GM23338 (cell line): ENCODE data around the gene MADCAM1. TPM values are rescaled to one million over a fixed set of nuclear protein-coding genes. Genes with fewer than 3 reads are reported as not detected.

ENCODE experiments used
- ATAC-seq: fragments of 200-7000 bp; cut with Tn5 transposase; 3 replicates; pipeline ENCODE4 v1.9.1; 2020
- DNase-seq: peaks from one replicate; pipeline ENCODE4 v3.0.0-alpha.2; 2015; ENCODE audit warnings: low spot score
- H2AFZ ChIP-seq: fragments of 200-600 bp; sonication (generic); 2 replicates; pipeline ENCODE4 v1.8.0; 2016; ENCODE audit warnings: antibody characterized with exemption, mild to moderate bottlenecking, moderate library complexity
- H3F3A ChIP-seq: fragments of 200-600 bp; sonication (generic); replicated peaks from 2 replicates; pipeline ENCODE4 v1.8.0; 2017; ENCODE audit warnings: antibody characterized with exemption, mixed run types, low read depth
- H3K27ac ChIP-seq: fragments of 200-600 bp; sonication (generic); 2 replicates; pipeline ENCODE4 v1.6.1; 2016; ENCODE audit warnings: low read depth
- H3K27me3 ChIP-seq: fragments of 200-600 bp; sonication (generic); 2 replicates; pipeline ENCODE4 v1.8.0; 2016; ENCODE audit warnings: mild to moderate bottlenecking, mixed run types, moderate library complexity; ENCODE audit not compliant: insufficient read depth
- H3K36me3 ChIP-seq: fragments of 200-600 bp; sonication (generic); 2 replicates; pipeline ENCODE4 v1.8.0; 2016; ENCODE audit warnings: mild to moderate bottlenecking; ENCODE audit not compliant: insufficient read depth
- H3K4me1 ChIP-seq: fragments of 200-600 bp; sonication (generic); 2 replicates; pipeline ENCODE4 v1.8.0; 2016; ENCODE audit warnings: mild to moderate bottlenecking, moderate library complexity; ENCODE audit not compliant: insufficient read depth
- H3K4me2 ChIP-seq: fragments of 200-600 bp; sonication (generic); 2 replicates; pipeline ENCODE4 v1.7.1; 2017; ENCODE audit warnings: mixed run types
- H3K4me3 ChIP-seq: fragments of 200-600 bp; sonication (generic); 2 replicates; pipeline ENCODE4 v1.6.1; 2016; ENCODE audit warnings: mixed run types
- H3K79me2 ChIP-seq: fragments of 200-600 bp; sonication (generic); replicated peaks from 2 replicates; pipeline ENCODE4 v1.8.0; 2017; ENCODE audit warnings: mild to moderate bottlenecking; ENCODE audit not compliant: insufficient read depth
- H3K9me2 ChIP-seq: fragments of 200-600 bp; sonication (generic); 2 replicates; pipeline ENCODE4 v1.8.0; 2017; ENCODE audit not compliant: insufficient read depth
- H4K20me1 ChIP-seq: fragments of 200-600 bp; sonication (generic); replicated peaks from 2 replicates; pipeline ENCODE4 v1.8.0; 2017; ENCODE audit warnings: mild to moderate bottlenecking; ENCODE audit not compliant: insufficient read depth
- H3K27ac Mint-ChIP-seq: 2 replicates; pipeline ENCODE4 v1.8.0; 2020; ENCODE audit warnings: inconsistent platforms, mild to moderate bottlenecking, moderate library complexity, mixed read lengths
- H3K27me3 Mint-ChIP-seq: 3 replicates; pipeline ENCODE4 v1.8.0; 2022; ENCODE audit warnings: low read depth, mild to moderate bottlenecking, moderate library complexity, mixed read lengths, inconsistent platforms; ENCODE audit not compliant: insufficient read depth, poor library complexity
- H3K36me3 Mint-ChIP-seq: 3 replicates; pipeline ENCODE4 v1.8.0; 2021; ENCODE audit warnings: low read depth, mild to moderate bottlenecking, inconsistent platforms, moderate library complexity, mixed read lengths
- H3K4me1 Mint-ChIP-seq: 3 replicates; pipeline ENCODE4 v1.8.0; 2020; ENCODE audit warnings: mild to moderate bottlenecking, inconsistent platforms, mixed read lengths
- H3K4me3 Mint-ChIP-seq: 3 replicates; pipeline ENCODE4 v1.8.0; 2021; ENCODE audit warnings: moderate library complexity, mild to moderate bottlenecking, inconsistent platforms, mixed read lengths
- H3K9me3 Mint-ChIP-seq: 3 replicates; pipeline ENCODE4 v1.8.0; 2020; ENCODE audit warnings: moderate library complexity, mild to moderate bottlenecking, inconsistent platforms, mixed read lengths
- CREB1 ChIP-seq: fragments of 250-450 bp; sonication (Bioruptor Pico); IDR thresholded peaks from 2 replicates; pipeline ENCODE4 v1.5.0; 2020; ENCODE audit warnings: low read depth, mild to moderate bottlenecking, moderate library complexity
- EZH2 ChIP-seq: fragments of 200-600 bp; sonication (generic); IDR thresholded peaks from one replicate; pipeline ENCODE4 v1.8.0; 2017; ENCODE audit warnings: antibody characterized with exemption, mild to moderate bottlenecking, low read depth; ENCODE audit not compliant: unreplicated experiment
- EZH2phosphoT487 ChIP-seq: fragments of 200-600 bp; sonication (generic); IDR thresholded peaks from one replicate; pipeline ENCODE4 v1.8.1; 2018; ENCODE audit warnings: antibody characterized with exemption; ENCODE audit not compliant: unreplicated experiment
- JUNB ChIP-seq: IDR thresholded peaks from one replicate; pipeline ENCODE4 v1.6.1; 2016; ENCODE audit warnings: antibody characterized with exemption; ENCODE audit not compliant: unreplicated experiment
- NANOG ChIP-seq: IDR thresholded peaks from 2 replicates; pipeline ENCODE4 v1.6.1; 2016; ENCODE audit warnings: antibody characterized with exemption, borderline replicate concordance
- ZNF114 ChIP-seq: fragments of 250-450 bp; sonication (Bioruptor Pico); IDR thresholded peaks from 2 replicates; pipeline ENCODE4 v1.5.0; 2020; ENCODE audit warnings: mild to moderate bottlenecking, moderate library complexity
- polyA plus RNA-seq: library from polyadenylated mRNA; unstranded; fragments of >200 nt; fragmentation: Nextera tagmentation; extraction: Ambion mirVana; gene quantifications from 2 replicates; pipeline ENCODE4 v1.2.1, GENCODE V29; 2016
- total RNA-seq: library from RNA; depleted of rRNA; stranded (reverse); fragments of >200 nt; shearing (Covaris generic); gene quantifications from 2 replicates; pipeline ENCODE4 v1.2.3, GENCODE V29; 2014
- TF ChIP-seq, protein P1 (sequence below): IDR thresholded peaks from 2 replicates; pipeline ENCODE4 v1.6.1; 2016; ENCODE audit warnings: antibody characterized with exemption
- TF ChIP-seq, protein P2 (sequence below), 2 experiments: fragments of 200-600 bp in 1 of 2; sonication (generic) in 1 of 2; conservative IDR thresholded peaks; 2 replicates each; pipeline versions ENCODE4 v1.5.1 to v1.6.1; 2016 to 2017; ENCODE audit warnings: antibody characterized with exemption in 2 of 2, low read depth in 2 of 2, mild to moderate bottlenecking in 2 of 2, moderate library complexity in 1 of 2
- TF ChIP-seq, protein P3 (sequence below): fragments of 250-450 bp; sonication (Bioruptor Pico); IDR thresholded peaks from 2 replicates; pipeline ENCODE4 v1.5.0; 2020; ENCODE audit warnings: mild to moderate bottlenecking, moderate library complexity
- TF ChIP-seq, protein P4 (sequence below): IDR thresholded peaks from one replicate; pipeline ENCODE4 v1.6.1; 2018; ENCODE audit warnings: antibody characterized with exemption; ENCODE audit not compliant: unreplicated experiment

The MADCAM1 gene
- total and polyA plus RNA-seq, 2 experiments from 2014 or later, result 2.1 to 2.5 TPM

DNA sequence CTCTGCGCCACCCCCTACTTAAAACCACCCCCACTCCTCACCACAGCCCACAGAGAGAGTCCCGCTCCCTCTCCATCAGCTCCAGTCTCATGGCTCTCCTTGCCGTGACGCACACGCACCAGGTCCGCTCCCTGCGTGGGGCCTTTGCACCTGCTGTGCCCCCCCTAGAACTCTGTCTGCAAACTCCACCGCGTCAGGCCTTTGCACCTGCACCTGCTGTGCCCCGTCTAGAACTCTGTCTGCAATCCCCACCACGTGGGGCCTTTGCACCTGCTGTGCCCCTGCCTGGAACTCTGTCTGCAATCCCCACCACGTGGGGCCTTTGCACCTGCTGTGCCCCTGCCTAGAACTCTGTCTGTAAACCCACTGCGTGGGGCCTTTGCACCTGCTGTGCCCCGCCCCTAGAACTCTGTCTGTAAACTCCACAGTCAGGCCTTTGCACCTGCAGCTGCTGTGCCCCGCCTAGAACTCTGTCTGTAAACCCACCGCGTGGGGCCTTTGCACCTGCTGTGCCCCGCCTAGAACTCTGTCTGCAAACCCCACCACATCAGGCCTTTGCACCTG lies 39.7 kb upstream of the MADCAM1 start (continued):
- TF ChIP-seq, protein P1, sequence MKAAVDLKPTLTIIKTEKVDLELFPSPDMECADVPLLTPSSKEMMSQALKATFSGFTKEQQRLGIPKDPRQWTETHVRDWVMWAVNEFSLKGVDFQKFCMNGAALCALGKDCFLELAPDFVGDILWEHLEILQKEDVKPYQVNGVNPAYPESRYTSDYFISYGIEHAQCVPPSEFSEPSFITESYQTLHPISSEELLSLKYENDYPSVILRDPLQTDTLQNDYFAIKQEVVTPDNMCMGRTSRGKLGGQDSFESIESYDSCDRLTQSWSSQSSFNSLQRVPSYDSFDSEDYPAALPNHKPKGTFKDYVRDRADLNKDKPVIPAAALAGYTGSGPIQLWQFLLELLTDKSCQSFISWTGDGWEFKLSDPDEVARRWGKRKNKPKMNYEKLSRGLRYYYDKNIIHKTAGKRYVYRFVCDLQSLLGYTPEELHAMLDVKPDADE, result no peak
- TF ChIP-seq EZH2 (no peak), ZNF114 (no peak)

DNA sequence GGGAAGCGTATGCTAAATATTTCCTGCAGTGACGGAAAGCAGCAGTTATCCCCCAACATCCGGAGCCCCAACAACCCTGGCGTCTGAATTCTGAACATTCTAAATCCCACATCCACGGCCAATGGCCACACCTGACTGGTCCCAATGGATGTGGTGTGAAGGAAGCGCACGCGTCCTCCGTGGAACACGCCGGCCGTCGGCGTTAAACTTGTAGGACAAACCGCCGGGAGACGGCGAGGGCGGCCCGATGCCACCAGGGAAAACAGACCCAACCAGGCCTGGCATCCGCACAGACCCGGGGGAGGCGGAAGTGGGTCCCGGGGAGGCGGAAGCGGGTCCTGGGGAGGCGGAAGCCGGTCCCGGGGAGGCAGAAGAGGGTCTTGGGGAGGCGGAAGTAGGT lies 38.6 kb upstream of the MADCAM1 start:
- peaks cover 24% of the 10 kb centered on the region for H3K27me3 Mint-ChIP-seq
- Histone ChIP-seq H3K27ac (no peak overlapping the region), H3F3A (0 out of 2 replicates have a peak, but pooled peaks cover 4% of the 10 kb centered on the region), H3K4me1 (no peaks in the 10 kb centered on the region; the same call in 1 of the 2 replicates), H3K4me2 (no peak overlapping the region), H3K4me3 (no peak overlapping the region), H3K36me3 (no peaks in the 10 kb centered on the region), H4K20me1 (no peaks in the 10 kb centered on the region), H3K9me2 (no peaks in the 10 kb centered on the region), H3K79me2 (no peaks in the 10 kb centered on the region), H3K27me3 (peaks cover 32% of the 10 kb centered on the region), H2AFZ (no peak overlapping the region)
- DNase-seq (no peak), ATAC-seq (no peak)
- no peak overlapping the region for H3K27ac Mint-ChIP-seq
- peaks cover 12% of the 10 kb centered on the region for H3K9me3 Mint-ChIP-seq
- peaks cover 2% of the 10 kb centered on the region; the same call in 1 of the 3 replicates for H3K36me3 Mint-ChIP-seq
- H3K4me1 Mint-ChIP-seq, result peaks cover 7% of the 10 kb centered on the region
- peak overlapping the region; percentile 23; the same call in 1 of the 3 replicates for H3K4me3 Mint-ChIP-seq
- TF ChIP-seq EZH2, result no peak
- no peak for TF ChIP-seq CREB1
- no peak for TF ChIP-seq NANOG
- TF ChIP-seq JUNB, result no peak
- TF ChIP-seq, protein P1, result no peak
- no peak for TF ChIP-seq ZNF114
- TF ChIP-seq, protein P2, sequence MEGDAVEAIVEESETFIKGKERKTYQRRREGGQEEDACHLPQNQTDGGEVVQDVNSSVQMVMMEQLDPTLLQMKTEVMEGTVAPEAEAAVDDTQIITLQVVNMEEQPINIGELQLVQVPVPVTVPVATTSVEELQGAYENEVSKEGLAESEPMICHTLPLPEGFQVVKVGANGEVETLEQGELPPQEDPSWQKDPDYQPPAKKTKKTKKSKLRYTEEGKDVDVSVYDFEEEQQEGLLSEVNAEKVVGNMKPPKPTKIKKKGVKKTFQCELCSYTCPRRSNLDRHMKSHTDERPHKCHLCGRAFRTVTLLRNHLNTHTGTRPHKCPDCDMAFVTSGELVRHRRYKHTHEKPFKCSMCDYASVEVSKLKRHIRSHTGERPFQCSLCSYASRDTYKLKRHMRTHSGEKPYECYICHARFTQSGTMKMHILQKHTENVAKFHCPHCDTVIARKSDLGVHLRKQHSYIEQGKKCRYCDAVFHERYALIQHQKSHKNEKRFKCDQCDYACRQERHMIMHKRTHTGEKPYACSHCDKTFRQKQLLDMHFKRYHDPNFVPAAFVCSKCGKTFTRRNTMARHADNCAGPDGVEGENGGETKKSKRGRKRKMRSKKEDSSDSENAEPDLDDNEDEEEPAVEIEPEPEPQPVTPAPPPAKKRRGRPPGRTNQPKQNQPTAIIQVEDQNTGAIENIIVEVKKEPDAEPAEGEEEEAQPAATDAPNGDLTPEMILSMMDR (conservative IDR thresholded peaks at IDR 0.05; ENCODE audit: low read depth in 2 of 2), result no peak
- TF ChIP-seq, protein P3, sequence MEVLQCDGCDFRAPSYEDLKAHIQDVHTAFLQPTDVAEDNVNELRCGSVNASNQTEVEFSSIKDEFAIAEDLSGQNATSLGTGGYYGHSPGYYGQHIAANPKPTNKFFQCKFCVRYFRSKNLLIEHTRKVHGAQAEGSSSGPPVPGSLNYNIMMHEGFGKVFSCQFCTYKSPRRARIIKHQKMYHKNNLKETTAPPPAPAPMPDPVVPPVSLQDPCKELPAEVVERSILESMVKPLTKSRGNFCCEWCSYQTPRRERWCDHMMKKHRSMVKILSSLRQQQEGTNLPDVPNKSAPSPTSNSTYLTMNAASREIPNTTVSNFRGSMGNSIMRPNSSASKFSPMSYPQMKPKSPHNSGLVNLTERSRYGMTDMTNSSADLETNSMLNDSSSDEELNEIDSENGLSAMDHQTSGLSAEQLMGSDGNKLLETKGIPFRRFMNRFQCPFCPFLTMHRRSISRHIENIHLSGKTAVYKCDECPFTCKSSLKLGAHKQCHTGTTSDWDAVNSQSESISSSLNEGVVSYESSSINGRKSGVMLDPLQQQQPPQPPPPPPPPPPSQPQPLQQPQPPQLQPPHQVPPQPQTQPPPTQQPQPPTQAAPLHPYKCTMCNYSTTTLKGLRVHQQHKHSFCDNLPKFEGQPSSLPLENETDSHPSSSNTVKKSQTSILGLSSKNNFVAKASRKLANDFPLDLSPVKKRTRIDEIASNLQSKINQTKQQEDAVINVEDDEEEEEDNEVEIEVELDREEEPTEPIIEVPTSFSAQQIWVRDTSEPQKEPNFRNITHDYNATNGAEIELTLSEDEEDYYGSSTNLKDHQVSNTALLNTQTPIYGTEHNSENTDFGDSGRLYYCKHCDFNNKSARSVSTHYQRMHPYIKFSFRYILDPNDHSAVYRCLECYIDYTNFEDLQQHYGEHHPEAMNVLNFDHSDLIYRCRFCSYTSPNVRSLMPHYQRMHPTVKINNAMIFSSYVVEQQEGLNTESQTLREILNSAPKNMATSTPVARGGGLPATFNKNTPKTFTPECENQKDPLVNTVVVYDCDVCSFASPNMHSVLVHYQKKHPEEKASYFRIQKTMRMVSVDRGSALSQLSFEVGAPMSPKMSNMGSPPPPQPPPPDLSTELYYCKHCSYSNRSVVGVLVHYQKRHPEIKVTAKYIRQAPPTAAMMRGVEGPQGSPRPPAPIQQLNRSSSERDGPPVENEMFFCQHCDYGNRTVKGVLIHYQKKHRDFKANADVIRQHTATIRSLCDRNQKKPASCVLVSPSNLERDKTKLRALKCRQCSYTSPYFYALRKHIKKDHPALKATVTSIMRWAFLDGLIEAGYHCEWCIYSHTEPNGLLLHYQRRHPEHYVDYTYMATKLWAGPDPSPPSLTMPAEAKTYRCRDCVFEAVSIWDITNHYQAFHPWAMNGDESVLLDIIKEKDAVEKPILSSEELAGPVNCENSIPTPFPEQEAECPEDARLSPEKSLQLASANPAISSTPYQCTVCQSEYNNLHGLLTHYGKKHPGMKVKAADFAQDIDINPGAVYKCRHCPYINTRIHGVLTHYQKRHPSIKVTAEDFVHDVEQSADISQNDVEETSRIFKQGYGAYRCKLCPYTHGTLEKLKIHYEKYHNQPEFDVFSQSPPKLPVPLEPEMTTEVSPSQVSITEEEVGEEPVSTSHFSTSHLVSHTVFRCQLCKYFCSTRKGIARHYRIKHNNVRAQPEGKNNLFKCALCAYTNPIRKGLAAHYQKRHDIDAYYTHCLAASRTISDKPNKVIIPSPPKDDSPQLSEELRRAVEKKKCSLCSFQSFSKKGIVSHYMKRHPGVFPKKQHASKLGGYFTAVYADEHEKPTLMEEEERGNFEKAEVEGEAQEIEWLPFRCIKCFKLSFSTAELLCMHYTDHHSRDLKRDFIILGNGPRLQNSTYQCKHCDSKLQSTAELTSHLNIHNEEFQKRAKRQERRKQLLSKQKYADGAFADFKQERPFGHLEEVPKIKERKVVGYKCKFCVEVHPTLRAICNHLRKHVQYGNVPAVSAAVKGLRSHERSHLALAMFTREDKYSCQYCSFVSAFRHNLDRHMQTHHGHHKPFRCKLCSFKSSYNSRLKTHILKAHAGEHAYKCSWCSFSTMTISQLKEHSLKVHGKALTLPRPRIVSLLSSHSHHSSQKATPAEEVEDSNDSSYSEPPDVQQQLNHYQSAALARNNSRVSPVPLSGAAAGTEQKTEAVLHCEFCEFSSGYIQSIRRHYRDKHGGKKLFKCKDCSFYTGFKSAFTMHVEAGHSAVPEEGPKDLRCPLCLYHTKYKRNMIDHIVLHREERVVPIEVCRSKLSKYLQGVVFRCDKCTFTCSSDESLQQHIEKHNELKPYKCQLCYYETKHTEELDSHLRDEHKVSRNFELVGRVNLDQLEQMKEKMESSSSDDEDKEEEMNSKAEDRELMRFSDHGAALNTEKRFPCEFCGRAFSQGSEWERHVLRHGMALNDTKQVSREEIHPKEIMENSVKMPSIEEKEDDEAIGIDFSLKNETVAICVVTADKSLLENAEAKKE (CRISPR knock-in tag), result no peak
- TF ChIP-seq EZH2phosphoT487, result no peak
- TF ChIP-seq, protein P4, sequence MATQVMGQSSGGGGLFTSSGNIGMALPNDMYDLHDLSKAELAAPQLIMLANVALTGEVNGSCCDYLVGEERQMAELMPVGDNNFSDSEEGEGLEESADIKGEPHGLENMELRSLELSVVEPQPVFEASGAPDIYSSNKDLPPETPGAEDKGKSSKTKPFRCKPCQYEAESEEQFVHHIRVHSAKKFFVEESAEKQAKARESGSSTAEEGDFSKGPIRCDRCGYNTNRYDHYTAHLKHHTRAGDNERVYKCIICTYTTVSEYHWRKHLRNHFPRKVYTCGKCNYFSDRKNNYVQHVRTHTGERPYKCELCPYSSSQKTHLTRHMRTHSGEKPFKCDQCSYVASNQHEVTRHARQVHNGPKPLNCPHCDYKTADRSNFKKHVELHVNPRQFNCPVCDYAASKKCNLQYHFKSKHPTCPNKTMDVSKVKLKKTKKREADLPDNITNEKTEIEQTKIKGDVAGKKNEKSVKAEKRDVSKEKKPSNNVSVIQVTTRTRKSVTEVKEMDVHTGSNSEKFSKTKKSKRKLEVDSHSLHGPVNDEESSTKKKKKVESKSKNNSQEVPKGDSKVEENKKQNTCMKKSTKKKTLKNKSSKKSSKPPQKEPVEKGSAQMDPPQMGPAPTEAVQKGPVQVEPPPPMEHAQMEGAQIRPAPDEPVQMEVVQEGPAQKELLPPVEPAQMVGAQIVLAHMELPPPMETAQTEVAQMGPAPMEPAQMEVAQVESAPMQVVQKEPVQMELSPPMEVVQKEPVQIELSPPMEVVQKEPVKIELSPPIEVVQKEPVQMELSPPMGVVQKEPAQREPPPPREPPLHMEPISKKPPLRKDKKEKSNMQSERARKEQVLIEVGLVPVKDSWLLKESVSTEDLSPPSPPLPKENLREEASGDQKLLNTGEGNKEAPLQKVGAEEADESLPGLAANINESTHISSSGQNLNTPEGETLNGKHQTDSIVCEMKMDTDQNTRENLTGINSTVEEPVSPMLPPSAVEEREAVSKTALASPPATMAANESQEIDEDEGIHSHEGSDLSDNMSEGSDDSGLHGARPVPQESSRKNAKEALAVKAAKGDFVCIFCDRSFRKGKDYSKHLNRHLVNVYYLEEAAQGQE, result no peak
